ENCODE measurements around the gene CXCL17.

The CXCL17 gene

DNA sequence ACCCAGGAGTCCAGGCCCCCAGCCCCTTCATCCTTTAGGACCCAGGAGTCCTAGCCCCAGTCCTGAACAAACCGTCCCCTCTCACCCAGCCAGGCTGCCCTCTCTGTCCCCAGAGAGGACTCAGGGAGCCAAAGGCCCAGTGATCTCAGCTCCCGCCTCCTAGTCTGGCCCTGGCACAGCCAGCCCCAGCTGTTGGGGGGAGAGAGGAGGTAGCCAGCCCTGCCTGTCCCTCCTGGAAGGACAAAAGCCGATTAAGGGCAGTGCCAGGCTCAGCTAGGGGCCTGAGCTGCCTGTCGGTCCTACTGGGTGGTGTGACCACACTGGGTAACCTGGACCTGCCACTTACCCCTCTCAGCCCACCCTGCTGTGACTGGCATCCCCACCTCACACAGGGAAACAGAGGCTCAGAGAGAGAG is 30.1 kb downstream of the CXCL17 start:
- ChIA-PET POLR2A (ENCODE audit: low non-redundant PET) (no interaction called here), CTCF (interaction anchor here (0.6 to 1.6 kb wide), 3 partner anchors 20 to 26 kb away, joined by 3 to 4 read pairs (median 3); no protein-coding TSS in a partner anchor)

DNA sequence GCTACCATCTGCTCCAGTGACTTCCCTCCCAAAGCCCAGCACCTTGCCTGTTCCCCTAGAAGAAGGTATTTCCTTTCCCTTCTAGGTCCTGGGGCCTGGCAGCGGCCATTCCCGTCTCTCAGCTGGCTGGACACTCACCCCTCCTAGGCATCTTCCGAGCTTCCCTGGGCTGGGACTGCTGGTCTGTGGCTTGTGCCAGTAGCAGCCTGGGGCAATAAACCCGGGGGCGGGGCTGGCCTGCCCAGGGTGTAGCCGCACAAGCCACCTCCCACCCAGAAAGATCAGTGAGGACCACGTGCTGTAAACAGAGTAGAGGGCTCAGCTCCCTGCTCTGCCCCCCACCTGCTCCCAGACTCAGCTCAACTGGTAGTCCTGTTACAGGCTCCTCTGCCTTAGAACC is 30.5 kb downstream of the CXCL17 start:
- DNase-seq (ENCODE audit: low spot score) = no peak
- H3K27ac ChIP-seq = peak overlapping the region; percentile 25
- TF ChIP-seq CTCF (conservative IDR thresholded peaks at IDR 0.05; ENCODE audit: low read depth) = no peak
- POLR2A ChIA-PET (ENCODE audit: low non-redundant PET) = no interaction called here
- CTCF ChIA-PET = interaction anchor here (0.6 to 1.6 kb wide), 2 partner anchors 22 to 26 kb away, joined by 3 to 4 read pairs; no protein-coding TSS in a partner anchor

More for the DNA sequence above, 30.1 kb downstream of the CXCL17 start:
- no peak for DNase-seq (ENCODE audit: low spot score)
- peak overlapping the region; percentile 25 for H3K27ac ChIP-seq
- no peak for TF ChIP-seq CTCF (conservative IDR thresholded peaks at IDR 0.05; ENCODE audit: low read depth)

- no peak for DNase-seq (ENCODE audit: low spot score)
- POLR2A ChIA-PET (ENCODE audit: low non-redundant PET) = no interaction called here
- no peak for TF ChIP-seq CTCF (conservative IDR thresholded peaks at IDR 0.05; ENCODE audit: low read depth)
- CTCF ChIA-PET = interaction anchor here (0.6 to 1.6 kb wide), 2 partner anchors 22 to 25 kb away, joined by 3 to 4 read pairs; no protein-coding TSS in a partner anchor
- peak overlapping the region; percentile 25 for H3K27ac ChIP-seq
Measured at GRCh38 chr19:42411581-42412178, 31.1 kb downstream of the CXCL17 start.

DNA sequence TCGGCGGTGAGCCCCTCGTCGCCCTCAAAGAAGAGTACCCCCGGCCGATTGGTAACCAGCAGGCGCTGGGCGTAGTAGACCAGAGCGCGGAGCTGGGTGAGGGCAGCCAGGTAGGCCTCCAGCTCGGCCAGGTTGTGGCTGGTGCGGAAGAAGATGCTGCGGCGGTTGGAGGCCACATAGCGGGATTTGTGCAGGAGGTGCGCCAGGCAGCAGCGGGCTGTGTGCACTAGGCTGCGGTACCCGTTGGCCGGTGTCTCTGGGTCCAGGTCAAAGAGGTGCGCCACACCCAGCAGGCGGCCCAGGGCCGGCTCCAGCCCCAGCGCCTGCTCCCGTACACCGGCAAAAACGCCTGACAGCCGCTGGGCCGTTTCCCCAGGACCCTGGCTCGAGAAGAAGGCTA is 32.4 kb downstream of the CXCL17 start:
- ChIA-PET CTCF (no interaction called here), POLR2A (ENCODE audit: low non-redundant PET) (no interaction called here)
- H3K27ac ChIP-seq = no peak overlapping the region; the same call in 1 of the 2 replicates
- DNase-seq (ENCODE audit: low spot score) = no peak
- no peak for TF ChIP-seq CTCF (conservative IDR thresholded peaks at IDR 0.05; ENCODE audit: low read depth)

- CTCF ChIA-PET = interaction anchor here (0.7 kb wide), 1 partner anchor 9 kb away, joined by 3 read pairs; no protein-coding TSS in a partner anchor
- H3K27ac ChIP-seq = peak overlapping the region; percentile 18; the same call in 1 of the 2 replicates
- TF ChIP-seq CTCF (conservative IDR thresholded peaks at IDR 0.05; ENCODE audit: low read depth) = no peak
- DNase-seq (ENCODE audit: low spot score) = no peak
- POLR2A ChIA-PET (ENCODE audit: low non-redundant PET) = interaction anchor here (0.7 kb wide), 1 partner anchor 10 kb away, joined by 7 read pairs; no protein-coding TSS in a partner anchor
Measured at GRCh38 chr19:42409477-42409876, 33.3 kb downstream of the CXCL17 start.

DNA sequence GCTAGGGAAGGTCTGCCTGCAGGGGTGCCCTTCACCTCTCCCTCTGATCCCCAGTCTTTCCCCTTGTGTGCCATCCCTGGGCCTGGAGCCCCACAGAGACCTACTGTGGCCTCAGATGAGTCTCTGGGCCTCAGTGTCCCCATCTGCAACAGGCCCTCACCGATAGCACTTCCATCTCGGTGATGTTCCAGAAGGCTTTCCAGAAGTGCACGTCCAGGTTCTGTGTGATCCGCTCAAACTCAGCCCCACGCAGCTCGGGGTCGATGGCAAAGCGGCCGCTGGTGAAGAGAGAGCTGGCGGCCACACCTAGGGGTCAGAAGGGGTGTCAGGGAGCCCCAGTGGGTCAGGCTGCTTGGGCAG is 35.0 kb downstream of the CXCL17 start:
- TF ChIP-seq CTCF (conservative IDR thresholded peaks at IDR 0.05; ENCODE audit: low read depth) = no peak
- ChIA-PET POLR2A (ENCODE audit: low non-redundant PET) (interaction anchor here (0.6 kb wide), 1 partner anchor 12 kb away, joined by 3 read pairs; no protein-coding TSS in a partner anchor), CTCF (no interaction called here)
- no peak overlapping the region for H3K27ac ChIP-seq
- no peak for DNase-seq (ENCODE audit: low spot score)
